ENCODE data around the gene C6orf136.
A peak's percentile ranks its signal among the peaks of the same experiment; 100 is the strongest.
"Not testable (repeated sequence)": the region's sequence is repeated elsewhere in the genome, so short reads cannot be mapped to it uniquely, and the experiment has no call there.

Gene C6orf136

GRCh38 chr6:30655743-30656094 lies 8.8 kb downstream of the C6orf136 start:
- no peak for TF ChIP-seq CTCF (IDR thresholded peaks at IDR 0.05)
- peaks cover 9 to 11% of the 10 kb centered on the region in 2 experiments for H3K4me1 ChIP-seq (ENCODE audit: control insufficient read depth in 1 of 2, insufficient read depth in 1 of 2, low read depth in 1 of 2, low read length in 1 of 2)
- H3K27me3 ChIP-seq, result no peaks in the 10 kb centered on the region
- H3K9me3 ChIP-seq, result no peaks in the 10 kb centered on the region
- peaks cover 99% of the 10 kb centered on the region for H3K36me3 ChIP-seq
- no peak overlapping the region for H3K4me3 ChIP-seq (ENCODE audit: low read depth in 1 of 2, low read length in 1 of 2)
- H3K27ac ChIP-seq, result no peak overlapping the region

GRCh38 chr6:30656513-30656912 lies 9.6 kb downstream of the C6orf136 start:
- Histone ChIP-seq H3K27ac (peak overlapping the region; percentile 50), H3K4me3 (ENCODE audit: low read depth in 1 of 2, low read length in 1 of 2) (no peak overlapping the region), H3K4me1 (ENCODE audit: control insufficient read depth in 1 of 2, insufficient read depth in 1 of 2, low read depth in 1 of 2, low read length in 1 of 2) (peaks cover 9 to 11% of the 10 kb centered on the region in 2 experiments), H3K27me3 (no peaks in the 10 kb centered on the region), H3K9me3 (no peaks in the 10 kb centered on the region), H3K36me3 (peaks cover 99% of the 10 kb centered on the region)
- TF ChIP-seq CTCF (IDR thresholded peaks at IDR 0.05), result no peak

- H3K4me3 ChIP-seq (ENCODE audit: low read depth in 1 of 2, low read length in 1 of 2), result no peak overlapping the region
- peaks cover 9 to 11% of the 10 kb centered on the region in 2 experiments for H3K4me1 ChIP-seq (ENCODE audit: control insufficient read depth in 1 of 2, insufficient read depth in 1 of 2, low read depth in 1 of 2, low read length in 1 of 2)
- no peaks in the 10 kb centered on the region for H3K27me3 ChIP-seq
- no peaks in the 10 kb centered on the region for H3K9me3 ChIP-seq
- H3K36me3 ChIP-seq, result peaks cover 99% of the 10 kb centered on the region
- H3K27ac ChIP-seq, result no peak overlapping the region
- no peak for TF ChIP-seq CTCF (IDR thresholded peaks at IDR 0.05)
Observed at GRCh38 chr6:30657454-30657853, 10.5 kb downstream of the C6orf136 start.

GRCh38 chr6:30657922-30658321 lies 11.0 kb downstream of the C6orf136 start:
- not testable (repeated sequence) for H3K4me3 ChIP-seq (ENCODE audit: low read depth in 1 of 2, low read length in 1 of 2); H3K27ac ChIP-seq; H3K9me3 ChIP-seq; H3K27me3 ChIP-seq
- Histone ChIP-seq H3K36me3 (peaks cover 99% of the 10 kb centered on the region), H3K4me1 (ENCODE audit: control insufficient read depth in 1 of 2, insufficient read depth in 1 of 2, low read depth in 1 of 2, low read length in 1 of 2) (peaks cover 9 to 11% of the 10 kb centered on the region in 2 experiments)

GRCh38 chr6:30664994-30665767 lies 18.2 kb downstream of the C6orf136 start:
- H3K36me3 ChIP-seq, result peaks cover 93% of the 10 kb centered on the region
- no peak overlapping the region for H3K4me3 ChIP-seq (ENCODE audit: low read depth in 1 of 2, low read length in 1 of 2)
- no peaks in the 10 kb centered on the region for H3K27me3 ChIP-seq
- H3K4me1 ChIP-seq (ENCODE audit: control insufficient read depth in 1 of 2, insufficient read depth in 1 of 2, low read depth in 1 of 2, low read length in 1 of 2), result no peaks in the 10 kb centered on the region
- H3K9me3 ChIP-seq, result no peaks in the 10 kb centered on the region
- no peak overlapping the region for H3K27ac ChIP-seq
- TF ChIP-seq CTCF (IDR thresholded peaks at IDR 0.05), result no peak

GRCh38 chr6:30666300-30666699 lies 19.4 kb downstream of the C6orf136 start:
- H3K27me3 ChIP-seq; H3K9me3 ChIP-seq; H3K4me3 ChIP-seq (ENCODE audit: low read depth in 1 of 2, low read length in 1 of 2); H3K27ac ChIP-seq; H3K4me1 ChIP-seq (ENCODE audit: control insufficient read depth in 1 of 2, insufficient read depth in 1 of 2, low read depth in 1 of 2, low read length in 1 of 2): not testable (repeated sequence)
- peaks cover 88% of the 10 kb centered on the region for H3K36me3 ChIP-seq

All from neutrophil (primary cell).